Occipital lobe (tissue), 1 donor: ENCODE results near the gene DNAJB5. TPM values are rescaled to one million over a fixed set of nuclear protein-coding genes. Genes with fewer than 3 reads are reported as not detected.

Experiments used
- total RNA-seq: library from RNA; depleted of rRNA; stranded (reverse); fragments of >200 nt; gene quantifications from one replicate; pipeline ENCODE4 v1.2.3, GENCODE V29; 2014

Gene DNAJB5
- total RNA-seq, 1 donor from 2014 or later = 47.9 TPM

Other genes starting within 250 kb of the DNAJB5 start
- 25.6 TPM for gene PHF24, start 31.5 kb upstream of the DNAJB5 start, total RNA-seq
- 171 TPM for gene VCP, start 82.9 kb downstream of the DNAJB5 start, total RNA-seq
- gene FANCG, start 90.2 kb downstream of the DNAJB5 start, total RNA-seq = 31.7 TPM
- 9.4 TPM for gene PIGO, start 106.8 kb downstream of the DNAJB5 start, total RNA-seq
- 48.7 TPM for gene STOML2, start 113.4 kb downstream of the DNAJB5 start, total RNA-seq
- 11.4 TPM for gene ATOSB, start 126.1 kb downstream of the DNAJB5 start, total RNA-seq
- 12.3 TPM for gene UNC13B, start 172.3 kb downstream of the DNAJB5 start, total RNA-seq